GM21423 (cell line): ENCODE measurements around the gene FUNDC1.
"Not testable (repeated sequence)": the region's sequence is repeated elsewhere in the genome, so short reads cannot be mapped to it uniquely, and the experiment has no call there.

ENCODE experiments used
- ATAC-seq: cut with Tn5 transposase; IDR thresholded peaks from one replicate; pipeline ENCODE4 v1.9.1; 2021; ENCODE audit warnings: mild to moderate bottlenecking, moderate library complexity; ENCODE audit not compliant: unreplicated experiment

FUNDC1 gene, protein sequence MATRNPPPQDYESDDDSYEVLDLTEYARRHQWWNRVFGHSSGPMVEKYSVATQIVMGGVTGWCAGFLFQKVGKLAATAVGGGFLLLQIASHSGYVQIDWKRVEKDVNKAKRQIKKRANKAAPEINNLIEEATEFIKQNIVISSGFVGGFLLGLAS

DNA sequence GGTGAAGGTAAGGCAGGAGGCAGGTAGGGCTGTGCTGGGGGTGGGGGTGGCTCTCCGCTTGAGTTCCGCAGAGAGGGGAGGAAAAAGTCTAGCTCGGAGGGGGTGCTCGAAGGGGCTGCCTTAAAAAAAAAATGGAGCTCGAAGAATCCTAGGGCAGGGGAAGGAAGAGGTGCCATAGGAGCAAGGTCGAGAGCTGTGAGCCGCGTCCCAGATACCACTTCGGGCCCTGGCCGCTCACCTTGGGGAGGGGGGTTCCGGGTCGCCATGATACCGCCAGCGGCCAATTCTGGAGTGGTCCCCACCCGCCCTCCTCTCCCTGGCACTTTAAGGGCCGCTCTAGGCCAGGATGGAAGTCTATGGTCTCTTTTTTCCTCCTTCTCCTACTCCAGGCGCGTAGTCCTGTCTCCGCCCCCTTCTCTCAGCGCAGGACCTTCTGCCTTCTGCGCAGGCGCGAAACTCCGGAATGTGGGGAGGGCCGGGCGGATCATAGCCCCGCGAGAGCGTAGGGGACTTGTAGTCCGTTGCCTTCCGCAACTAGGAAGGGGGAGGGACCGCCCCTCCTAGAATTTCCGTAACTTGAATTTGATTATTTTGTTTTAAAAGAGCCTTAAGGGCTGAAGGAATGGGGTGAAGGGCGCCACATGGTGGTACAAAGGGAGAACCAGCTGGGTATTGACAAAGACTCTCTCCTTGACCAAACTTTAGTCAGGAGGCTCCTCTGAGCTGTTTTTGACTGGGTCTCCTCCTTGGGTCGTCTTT lies at the start of gene FUNDC1:
FUNDC1 (minus strand) TSS at position 293 of the 759 bp plus-strand sequence; CDS start at position 266, 27 bp downstream.
- ATAC-seq: peak; percentile 98

DNA sequence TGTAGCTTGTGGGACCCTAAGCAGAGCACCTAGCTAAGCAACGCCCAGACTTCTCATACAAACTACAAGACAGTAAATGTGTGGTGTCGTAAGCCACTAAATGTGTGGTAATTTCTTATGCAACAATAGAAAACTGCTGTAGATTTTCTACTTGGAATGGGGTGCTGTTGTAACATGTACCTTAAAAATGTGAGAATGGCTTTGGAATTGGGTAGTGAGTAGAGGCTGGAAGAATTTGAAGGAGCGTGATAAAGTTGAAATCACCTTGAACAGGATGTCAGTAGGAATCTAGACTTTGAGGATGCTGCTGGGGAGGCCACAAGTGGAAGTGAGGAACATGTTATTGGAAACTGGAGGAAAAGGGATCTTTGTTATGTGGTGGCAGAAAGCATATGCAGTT lies 43.2 kb upstream of the FUNDC1 start:
- ATAC-seq: no peak

DNA sequence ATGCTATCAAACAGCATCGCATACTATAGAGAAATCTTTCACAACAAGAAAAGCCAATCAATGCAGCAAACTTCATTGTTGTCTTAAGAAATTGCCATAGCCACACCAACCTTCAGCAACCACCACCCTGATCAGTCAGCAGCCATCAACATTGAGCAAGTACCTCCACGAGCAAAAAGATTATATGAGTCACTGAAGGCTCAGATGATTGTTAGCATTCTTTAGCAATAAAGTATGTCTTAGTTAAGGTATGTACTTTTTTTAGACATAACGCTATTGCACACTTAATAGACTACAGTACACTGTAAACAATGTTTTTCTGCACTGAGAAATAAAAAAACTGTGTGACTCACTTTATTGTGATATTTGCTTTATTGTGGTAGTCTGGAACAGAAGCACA lies 37.8 kb upstream of the FUNDC1 start:
- ATAC-seq: no peak

DNA sequence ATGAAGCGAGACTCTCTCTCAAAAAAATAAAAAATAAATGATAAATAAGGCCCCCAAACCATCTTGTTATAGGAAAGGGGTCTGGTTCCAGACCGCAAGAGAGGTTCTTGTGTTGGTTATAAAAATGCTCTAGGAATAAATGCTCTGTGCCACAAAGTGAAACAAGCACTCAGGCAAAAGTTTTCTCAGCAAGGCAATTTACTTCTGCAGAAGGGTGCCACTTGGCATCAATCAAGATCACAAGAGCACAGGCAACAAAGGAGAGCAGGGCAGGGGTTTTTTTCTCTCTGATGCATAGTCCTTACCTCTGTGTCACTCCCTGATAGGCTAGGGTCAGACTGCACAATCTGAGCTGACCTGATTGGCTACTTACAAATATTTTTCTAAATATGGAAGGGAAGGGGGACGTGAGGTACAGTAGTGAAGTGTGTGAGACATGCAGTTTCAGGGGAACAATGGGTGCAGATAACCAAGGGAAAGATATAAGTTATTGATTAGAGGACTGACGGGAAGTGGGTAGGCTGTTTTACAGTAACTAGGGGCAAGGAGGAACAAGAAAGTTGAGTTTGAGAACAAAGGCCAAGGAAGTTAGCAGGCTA lies 29.8 kb upstream of the FUNDC1 start:
- ATAC-seq: no peak

DNA sequence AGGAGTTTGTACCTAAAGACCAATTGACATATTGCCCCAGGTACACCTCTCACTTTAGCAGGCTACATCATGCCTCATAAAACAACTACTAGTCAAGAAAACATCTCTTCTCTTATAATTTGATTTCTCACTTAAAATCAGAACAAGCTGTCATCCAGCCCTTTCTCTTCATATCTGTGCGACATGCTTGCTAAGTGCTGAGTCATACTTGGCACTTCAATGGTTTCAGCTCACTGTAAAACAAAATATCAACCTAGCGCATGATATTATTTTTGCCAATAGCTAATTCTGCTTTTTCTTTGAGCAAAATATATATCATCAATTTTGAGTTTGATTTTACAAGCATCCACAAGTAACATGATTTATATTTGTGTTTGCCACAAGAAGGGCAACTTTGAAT lies 27.9 kb upstream of the FUNDC1 start:
- no peak for ATAC-seq

DNA sequence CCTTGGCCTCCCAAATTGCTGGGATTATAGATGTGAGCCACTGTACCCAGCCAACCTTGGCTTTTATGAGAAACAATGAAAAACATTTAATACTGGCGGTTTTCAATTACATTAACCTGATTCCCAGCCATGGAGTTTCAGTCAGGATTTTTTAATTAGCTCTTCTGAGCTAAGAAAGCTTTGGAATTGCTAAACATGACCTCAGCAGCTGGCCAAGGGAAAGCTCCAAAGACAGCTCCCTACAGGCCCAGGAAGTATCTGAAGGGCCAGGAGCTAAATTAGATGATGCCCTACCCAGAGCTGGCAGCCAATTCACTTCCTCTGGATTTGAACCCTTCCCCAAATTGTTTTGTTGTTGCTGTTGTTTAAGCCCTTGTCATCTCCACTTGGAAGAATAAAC lies 26.5 kb upstream of the FUNDC1 start:
- no peak for ATAC-seq

DNA sequence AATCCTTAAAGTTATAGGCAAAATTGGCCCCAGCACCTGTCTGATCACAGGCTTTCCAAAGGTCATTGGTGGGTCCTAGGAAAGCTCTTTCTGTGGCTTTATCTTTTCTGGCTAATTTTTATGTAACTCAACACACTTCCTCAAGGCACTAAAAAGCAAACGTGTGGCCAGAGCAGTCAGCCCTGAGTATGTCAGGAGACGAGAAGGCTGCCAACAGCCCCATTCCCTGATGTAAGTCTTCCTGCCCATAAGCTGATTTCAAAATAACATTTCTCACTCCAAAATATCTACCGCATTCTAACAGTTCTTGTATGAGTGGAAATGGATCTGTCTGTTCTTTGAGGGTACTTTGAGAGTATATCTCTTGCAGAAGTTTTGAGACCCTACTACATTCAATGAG lies 25.5 kb upstream of the FUNDC1 start:
- ATAC-seq: no peak

DNA sequence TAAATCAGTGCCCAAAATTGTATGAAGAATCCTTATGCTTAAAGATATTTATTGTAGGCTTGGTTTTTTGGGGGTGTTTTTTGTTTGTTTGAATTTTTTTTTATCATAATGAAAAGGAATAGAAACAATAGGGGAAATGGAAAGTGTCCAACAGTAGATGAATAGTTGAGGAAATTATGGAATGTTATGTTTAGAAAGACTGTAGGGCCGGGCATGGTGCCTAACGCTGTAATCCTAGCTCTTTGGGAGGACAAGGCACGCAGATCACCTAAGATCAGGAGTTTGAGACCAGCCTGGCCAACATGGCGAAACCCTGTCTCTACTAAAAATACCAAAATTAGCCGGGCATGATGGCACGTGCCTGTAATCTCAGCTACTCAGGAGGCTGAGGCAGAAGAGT lies 19.2 kb upstream of the FUNDC1 start:
- not testable (repeated sequence) for ATAC-seq

DNA sequence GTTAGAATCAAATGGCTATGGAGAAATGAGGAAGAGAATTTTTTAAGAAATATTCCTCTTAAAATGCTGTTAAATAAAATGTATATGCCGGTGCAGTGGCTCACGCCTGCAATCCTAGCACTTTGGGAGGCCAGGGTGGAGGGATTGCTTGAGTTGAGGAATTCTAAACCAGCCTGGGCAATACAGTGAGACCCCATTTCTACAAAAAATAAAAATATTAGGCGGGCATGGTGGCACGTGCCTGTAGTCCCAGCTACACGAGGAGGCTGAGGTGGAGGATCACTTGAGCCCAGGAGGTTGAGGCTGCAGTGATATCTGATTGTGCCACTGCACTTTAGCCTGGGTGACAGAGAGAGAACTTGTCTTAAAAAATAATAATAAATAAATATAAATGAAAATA lies 7.9 kb upstream of the FUNDC1 start:
- no peak for ATAC-seq

DNA sequence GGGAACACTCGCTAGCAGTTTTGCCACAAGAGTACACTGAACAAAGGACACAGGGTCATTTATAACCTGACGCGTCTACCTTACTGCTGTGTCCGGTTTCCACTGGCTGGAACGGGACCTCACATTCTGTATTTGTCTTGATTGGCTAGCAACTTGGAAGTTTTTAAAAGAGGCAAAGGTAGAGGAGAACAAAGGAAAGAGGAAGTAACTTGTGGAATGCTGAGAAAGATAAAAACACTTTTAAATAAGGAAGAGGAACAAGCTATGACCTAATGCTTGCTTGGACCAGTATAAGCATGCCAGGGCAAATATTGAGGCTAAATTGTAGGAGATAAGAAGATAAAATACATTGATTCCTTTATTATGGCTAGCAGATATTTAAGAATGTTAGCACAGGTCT lies 2.8 kb upstream of the FUNDC1 start:
- ATAC-seq: not testable (repeated sequence)

DNA sequence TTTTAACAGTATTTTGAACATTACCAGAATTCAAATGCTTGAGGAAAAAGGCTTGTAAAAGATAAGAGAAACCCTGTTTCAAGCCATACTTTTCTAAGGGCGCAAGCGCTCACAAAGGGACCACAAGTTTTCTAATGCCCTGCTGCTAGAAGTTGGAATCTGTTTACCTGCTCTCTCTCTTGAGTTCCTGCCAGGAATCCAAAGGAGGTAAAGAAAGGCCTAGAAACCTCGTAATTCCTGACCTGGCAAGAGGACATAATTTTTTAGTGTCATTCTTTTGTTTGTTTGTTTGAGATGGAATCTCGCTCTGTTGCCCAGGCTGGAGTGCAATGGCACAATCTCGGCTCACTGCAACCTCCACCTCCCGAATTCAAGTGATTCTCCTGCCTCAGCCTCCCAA lies 1.4 kb upstream of the FUNDC1 start:
- no peak for ATAC-seq

DNA sequence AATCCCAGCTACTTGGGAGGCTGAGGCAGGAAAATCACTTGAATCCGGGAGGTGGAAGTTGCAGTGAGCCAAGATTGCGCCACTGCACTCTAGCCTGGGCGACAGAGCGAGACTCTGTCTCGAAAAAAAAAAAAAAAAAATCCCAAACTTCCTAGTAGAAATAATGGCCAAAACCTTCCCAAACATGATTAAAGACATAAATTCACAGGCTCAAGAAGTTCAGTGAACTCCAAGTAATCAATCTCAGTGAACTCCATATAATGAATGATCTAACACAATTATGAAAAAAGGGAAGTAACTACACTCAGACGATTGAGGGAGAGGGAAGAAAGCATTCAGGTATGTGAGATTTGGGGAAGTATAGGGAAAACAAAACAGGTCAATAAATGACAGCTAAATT lies 6.5 kb downstream of the FUNDC1 start:
- ATAC-seq: no peak

DNA sequence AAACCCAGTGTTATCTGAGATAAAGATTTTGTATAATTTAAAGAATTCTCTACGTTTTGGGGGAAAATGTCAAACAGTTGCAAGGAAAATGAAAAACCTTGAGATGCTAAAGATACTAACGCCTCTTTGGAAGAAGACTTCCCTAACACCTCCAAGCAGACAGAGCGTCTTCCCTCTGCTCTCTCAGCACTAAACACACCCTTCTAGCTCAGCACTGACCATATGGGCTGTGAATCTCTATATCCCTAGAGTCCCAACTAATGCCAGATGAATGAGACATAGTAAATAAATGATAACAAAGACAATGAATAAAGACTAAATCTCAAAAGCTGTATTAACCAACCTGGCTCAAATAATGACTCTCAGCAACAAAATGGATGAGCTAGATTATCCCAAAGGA lies 13.3 kb downstream of the FUNDC1 start:
- no peak for ATAC-seq

DNA sequence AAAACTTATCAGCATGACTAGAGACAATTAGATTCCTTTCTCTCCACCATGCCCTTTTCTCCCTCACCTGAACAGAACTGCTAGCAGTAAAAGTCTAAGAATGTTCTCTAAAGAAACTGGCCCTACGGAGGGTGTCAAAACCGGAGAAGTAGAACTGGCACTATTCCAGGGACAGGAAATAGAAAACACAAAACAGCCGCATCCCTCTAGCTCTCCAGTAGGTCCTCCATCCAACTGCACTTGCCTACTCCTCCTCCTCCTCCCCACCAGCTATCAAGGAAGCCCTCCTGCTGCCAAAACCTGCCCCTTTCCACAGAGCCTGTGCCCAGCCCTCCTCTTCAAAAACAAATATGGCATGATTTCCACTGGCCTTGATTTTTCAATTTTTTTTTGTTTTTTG lies 28.4 kb downstream of the FUNDC1 start:
- ATAC-seq: no peak

DNA sequence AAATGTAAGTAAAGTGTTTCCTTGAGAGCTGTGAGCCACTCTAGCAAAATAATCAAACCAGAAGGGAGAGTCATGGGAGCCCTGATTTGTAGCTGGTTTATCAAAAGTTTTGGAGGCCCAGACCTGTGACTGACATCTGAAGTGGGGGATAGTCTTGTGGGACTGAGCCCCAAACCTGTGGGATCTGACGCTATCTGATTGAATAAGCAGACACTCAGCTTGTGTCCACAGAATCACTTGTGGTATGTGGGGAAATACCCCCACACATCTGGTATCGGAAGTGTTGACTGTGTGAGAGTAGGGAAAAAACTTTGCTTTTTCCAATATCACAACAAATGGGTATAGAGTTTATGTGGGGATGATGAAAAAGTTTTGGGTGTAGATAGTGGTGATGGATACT lies 35.4 kb downstream of the FUNDC1 start:
- no peak for ATAC-seq

DNA sequence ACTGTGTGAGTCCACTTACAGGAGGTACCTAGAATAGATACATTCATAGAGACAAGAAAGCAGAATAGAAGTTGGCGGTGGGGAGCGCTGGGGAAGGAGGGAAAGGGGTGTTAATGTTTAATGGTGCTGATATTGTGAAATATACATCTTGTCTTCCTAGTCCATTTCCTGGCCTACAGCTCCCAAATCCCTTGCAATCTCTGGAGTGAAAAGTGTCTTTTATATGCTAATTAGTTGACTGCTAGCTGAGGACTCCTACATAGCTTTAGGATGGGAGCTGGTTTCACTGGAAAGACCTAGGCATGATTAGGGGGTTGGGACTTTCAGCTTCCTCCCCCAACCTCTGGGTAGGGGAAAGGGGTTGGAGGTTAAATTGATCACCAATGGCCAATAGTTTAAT lies 36.0 kb downstream of the FUNDC1 start:
- no peak for ATAC-seq

DNA sequence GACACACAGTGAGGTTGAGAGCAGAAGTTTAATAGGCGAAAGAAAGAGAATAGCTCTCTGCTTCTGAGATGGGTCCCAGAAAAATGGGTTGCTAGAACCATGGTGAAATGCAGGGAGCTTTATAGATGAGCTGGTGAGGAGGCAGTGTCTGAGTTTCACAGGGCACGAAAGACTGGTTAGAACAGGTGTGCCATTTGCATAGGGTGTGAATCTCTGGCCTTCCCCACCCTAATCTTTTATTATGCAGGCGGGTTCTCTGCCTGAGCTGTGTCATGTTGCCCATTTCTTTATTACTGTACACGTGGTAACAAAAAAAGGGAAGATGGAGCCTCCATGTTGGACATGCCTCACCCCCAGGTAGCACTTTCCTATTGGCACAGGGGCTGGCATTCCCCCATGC lies 39.1 kb downstream of the FUNDC1 start:
- ATAC-seq: no peak

DNA sequence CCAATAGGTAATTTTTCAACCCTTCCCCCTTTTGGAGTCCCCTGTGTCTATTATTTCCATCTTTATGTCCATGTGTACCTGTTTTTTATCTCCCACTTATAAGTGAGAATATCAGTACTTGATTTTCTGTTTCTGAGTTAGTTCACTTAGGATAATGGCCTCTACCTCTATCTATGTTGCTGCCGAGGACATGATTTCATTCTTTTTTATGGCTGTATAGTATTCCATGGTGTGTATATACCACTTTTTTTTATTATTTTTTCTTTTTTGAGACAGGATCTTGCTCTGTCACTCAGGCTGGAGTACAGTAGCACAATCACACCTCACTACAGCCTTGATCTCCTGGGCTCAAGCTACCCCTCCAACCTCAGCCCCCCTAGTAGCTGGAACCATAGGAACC lies 47.6 kb downstream of the FUNDC1 start:
- ATAC-seq: no peak

DNA sequence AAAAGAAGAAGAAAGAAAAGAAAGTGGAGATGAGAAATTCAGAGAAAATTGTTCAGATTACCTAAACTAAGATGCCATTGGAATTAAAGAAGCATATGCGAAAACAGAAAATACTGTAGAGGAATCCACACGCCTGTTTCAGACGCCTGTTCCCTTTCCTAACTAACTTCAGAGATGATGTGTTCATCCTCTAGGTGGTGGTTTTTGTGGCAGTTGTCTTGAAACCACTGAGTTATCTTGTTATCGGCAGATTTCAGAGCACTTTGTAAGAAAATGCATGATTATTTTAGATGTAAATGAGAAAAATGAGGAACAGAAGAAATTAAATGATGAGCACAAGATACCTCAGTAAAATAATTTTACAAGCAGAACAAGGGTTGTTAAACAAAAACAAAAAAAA lies 48.3 kb downstream of the FUNDC1 start:
- ATAC-seq: no peak

DNA sequence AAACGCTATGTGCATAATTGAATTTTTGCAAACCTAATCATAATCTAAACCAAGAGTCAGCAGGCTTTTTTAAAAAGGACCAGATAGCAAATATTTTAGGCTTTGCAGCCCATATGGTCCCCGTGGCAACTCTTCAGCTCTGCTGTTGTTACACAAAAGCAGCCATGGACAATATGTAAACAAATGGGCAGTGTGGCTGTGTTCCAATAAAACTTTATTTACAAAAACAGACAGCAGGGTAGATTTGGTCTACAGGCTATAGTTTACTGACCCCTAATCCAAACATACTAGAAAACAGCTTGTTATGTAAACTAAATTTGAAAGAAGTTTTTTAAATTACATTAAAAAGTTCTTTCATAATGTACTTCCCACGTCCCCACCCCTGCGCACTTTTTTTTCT lies 53.1 kb downstream of the FUNDC1 start:
- ATAC-seq: no peak

DNA sequence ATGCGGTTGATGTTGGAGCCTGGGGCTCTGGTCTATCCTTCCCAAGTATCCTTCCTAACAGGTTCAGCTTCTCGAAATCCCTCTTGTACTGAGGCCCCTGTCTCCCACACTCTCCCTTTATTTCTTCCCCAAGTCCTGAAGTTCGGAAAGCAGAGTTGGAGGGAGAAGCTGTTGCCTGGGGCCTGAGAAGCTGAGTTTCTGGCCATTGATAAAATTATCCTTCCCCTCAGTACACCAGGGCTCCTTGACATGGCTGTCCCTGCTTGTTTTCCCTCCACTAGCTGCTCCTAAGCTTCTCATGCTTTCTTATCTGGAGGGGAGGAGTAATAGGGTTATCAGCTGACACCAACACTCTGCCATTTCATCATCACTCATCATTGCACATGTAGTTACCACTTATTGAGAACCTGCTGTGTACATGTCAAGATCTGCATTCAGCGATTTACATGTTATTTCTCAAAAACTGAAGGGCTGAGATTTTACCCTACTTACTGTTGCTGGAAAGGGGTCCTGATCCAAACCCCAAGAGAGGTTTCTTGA lies 58.0 kb downstream of the FUNDC1 start:
- no peak for ATAC-seq

DNA sequence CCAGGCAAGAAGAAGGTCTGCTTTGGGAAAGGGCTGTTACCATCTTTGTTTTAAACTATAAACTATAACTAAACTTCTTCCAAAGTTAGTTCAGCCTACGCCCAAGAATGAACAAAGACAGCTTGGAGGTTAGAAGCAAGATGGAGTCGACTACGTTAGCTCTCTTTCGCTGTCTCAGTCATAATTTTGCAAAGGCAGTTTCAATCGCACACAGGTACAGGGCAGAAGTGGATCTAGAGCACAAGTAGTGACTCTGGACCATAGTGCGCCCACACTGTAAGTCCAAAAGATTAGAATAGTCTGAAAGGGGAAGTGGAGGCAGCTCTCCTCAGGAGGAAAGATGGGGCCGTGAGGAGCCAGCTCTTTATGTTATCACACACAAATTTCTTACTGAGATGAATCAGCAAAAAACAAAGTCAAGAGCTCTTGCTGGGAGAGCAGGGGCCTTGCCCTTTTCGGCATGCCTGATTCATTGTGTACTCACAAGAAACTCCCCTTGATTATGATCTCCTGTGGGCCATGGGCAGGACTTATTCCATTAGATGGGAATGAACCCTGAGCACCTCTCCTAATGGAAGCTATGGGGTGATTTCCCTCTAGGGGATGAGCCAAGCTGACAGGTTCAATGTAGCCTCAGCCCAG lies 58.6 kb downstream of the FUNDC1 start:
- ATAC-seq: no peak
